ENCODE results near the gene NPTX1.

The NPTX1 gene

GRCh38 chr17:80474961-80475909 is 1.2 kb downstream of the NPTX1 start:
- no peak for FAIRE-seq
- no peak for DNase-seq (ENCODE audit: insufficient read length, low spot score)
- TF ChIP-seq POLR2AphosphoS5 (IDR thresholded peaks at IDR 0.05; ENCODE audit: low read depth, low read length) (no peak), POLR2A (IDR thresholded peaks at IDR 0.05; ENCODE audit: low read depth, low read length) (no peak), SPI1 (IDR thresholded peaks at IDR 0.05; ENCODE audit: low read depth, low read length) (no peak), TAF1 (IDR thresholded peaks at IDR 0.05; ENCODE audit: low read depth, low read length) (no peak), POU2F2 (IDR thresholded peaks at IDR 0.05; ENCODE audit: low read depth, low read length) (no peak), PAX5 (IDR thresholded peaks at IDR 0.05; ENCODE audit: insufficient read depth, low read length, severe bottlenecking) (no peak)

- TF ChIP-seq SPI1 (IDR thresholded peaks at IDR 0.05; ENCODE audit: low read depth, low read length), result no peak
- TF ChIP-seq TAF1 (IDR thresholded peaks at IDR 0.05; ENCODE audit: low read depth, low read length), result no peak
- no peak for DNase-seq (ENCODE audit: insufficient read length, low spot score)
- no peak for FAIRE-seq
These were observed 2.0 kb downstream of the NPTX1 start for GRCh38 chr17:80474231-80474960.

GRCh38 chr17:80473701-80474100 is 2.7 kb downstream of the NPTX1 start:
- FAIRE-seq, result no peak
- no peak for TF ChIP-seq SPI1 (IDR thresholded peaks at IDR 0.05; ENCODE audit: low read depth, low read length)
- TF ChIP-seq TAF1 (IDR thresholded peaks at IDR 0.05; ENCODE audit: low read depth, low read length), result no peak
- no peak for TF ChIP-seq POLR2A (IDR thresholded peaks at IDR 0.05; ENCODE audit: low read depth, low read length)
- TF ChIP-seq POLR2AphosphoS5 (IDR thresholded peaks at IDR 0.05; ENCODE audit: low read depth, low read length), result no peak
- no peak for TF ChIP-seq PAX5 (IDR thresholded peaks at IDR 0.05; ENCODE audit: insufficient read depth, low read length, severe bottlenecking)

GRCh38 chr17:80472996-80473395 is 3.4 kb downstream of the NPTX1 start:
- no peak for FAIRE-seq

More at GRCh38 chr17:80473701-80474100, 2.7 kb downstream of the NPTX1 start:
- DNase-seq (ENCODE audit: insufficient read length, low spot score), result no peak

GRCh38 chr17:80471922-80472321 is 4.5 kb downstream of the NPTX1 start:
- no peak for TF ChIP-seq POLR2A (IDR thresholded peaks at IDR 0.05; ENCODE audit: low read depth, low read length)
- no peak for TF ChIP-seq SPI1 (IDR thresholded peaks at IDR 0.05; ENCODE audit: low read depth, low read length)
- TF ChIP-seq POLR2AphosphoS5 (IDR thresholded peaks at IDR 0.05; ENCODE audit: low read depth, low read length), result no peak
- TF ChIP-seq TAF1 (IDR thresholded peaks at IDR 0.05; ENCODE audit: low read depth, low read length), result no peak
- no peak for TF ChIP-seq PAX5 (IDR thresholded peaks at IDR 0.05; ENCODE audit: insufficient read depth, low read length, severe bottlenecking)
- no peak for TF ChIP-seq POU2F2 (IDR thresholded peaks at IDR 0.05; ENCODE audit: low read depth, low read length)
- no peak for DNase-seq (ENCODE audit: insufficient read length, low spot score)
- no peak for FAIRE-seq

More at GRCh38 chr17:80472996-80473395, 3.4 kb downstream of the NPTX1 start:
- no peak for TF ChIP-seq POLR2A (IDR thresholded peaks at IDR 0.05; ENCODE audit: low read depth, low read length)
- no peak for TF ChIP-seq PAX5 (IDR thresholded peaks at IDR 0.05; ENCODE audit: insufficient read depth, low read length, severe bottlenecking)
- no peak for TF ChIP-seq POU2F2 (IDR thresholded peaks at IDR 0.05; ENCODE audit: low read depth, low read length)
- TF ChIP-seq SPI1 (IDR thresholded peaks at IDR 0.05; ENCODE audit: low read depth, low read length), result no peak
- no peak for TF ChIP-seq POLR2AphosphoS5 (IDR thresholded peaks at IDR 0.05; ENCODE audit: low read depth, low read length)
- TF ChIP-seq TAF1 (IDR thresholded peaks at IDR 0.05; ENCODE audit: low read depth, low read length), result no peak
- DNase-seq (ENCODE audit: insufficient read length, low spot score), result no peak

GRCh38 chr17:80470603-80471002 is 5.8 kb downstream of the NPTX1 start:
- TF ChIP-seq TAF1 (IDR thresholded peaks at IDR 0.05; ENCODE audit: low read depth, low read length), result no peak
- no peak for TF ChIP-seq POLR2AphosphoS5 (IDR thresholded peaks at IDR 0.05; ENCODE audit: low read depth, low read length)
- TF ChIP-seq POLR2A (IDR thresholded peaks at IDR 0.05; ENCODE audit: low read depth, low read length), result no peak
- no peak for TF ChIP-seq SPI1 (IDR thresholded peaks at IDR 0.05; ENCODE audit: low read depth, low read length)
- TF ChIP-seq PAX5 (IDR thresholded peaks at IDR 0.05; ENCODE audit: insufficient read depth, low read length, severe bottlenecking), result no peak
- TF ChIP-seq POU2F2 (IDR thresholded peaks at IDR 0.05; ENCODE audit: low read depth, low read length), result no peak
- DNase-seq (ENCODE audit: insufficient read length, low spot score) (no peak), FAIRE-seq (no peak)

- no peak for DNase-seq (ENCODE audit: insufficient read length, low spot score)
- TF ChIP-seq TAF1 (IDR thresholded peaks at IDR 0.05; ENCODE audit: low read depth, low read length) (no peak), PAX5 (IDR thresholded peaks at IDR 0.05; ENCODE audit: insufficient read depth, low read length, severe bottlenecking) (no peak), POU2F2 (IDR thresholded peaks at IDR 0.05; ENCODE audit: low read depth, low read length) (no peak), POLR2AphosphoS5 (IDR thresholded peaks at IDR 0.05; ENCODE audit: low read depth, low read length) (no peak), SPI1 (IDR thresholded peaks at IDR 0.05; ENCODE audit: low read depth, low read length) (no peak), POLR2A (IDR thresholded peaks at IDR 0.05; ENCODE audit: low read depth, low read length) (no peak)
- FAIRE-seq, result no peak
These were observed 6.7 kb downstream of the NPTX1 start for GRCh38 chr17:80469667-80470066.

GRCh38 chr17:80468781-80469493 is 7.5 kb downstream of the NPTX1 start:
- TF ChIP-seq TAF1 (IDR thresholded peaks at IDR 0.05; ENCODE audit: low read depth, low read length) (no peak), POU2F2 (IDR thresholded peaks at IDR 0.05; ENCODE audit: low read depth, low read length) (no peak), SPI1 (IDR thresholded peaks at IDR 0.05; ENCODE audit: low read depth, low read length) (no peak), POLR2A (IDR thresholded peaks at IDR 0.05; ENCODE audit: low read depth, low read length) (no peak), PAX5 (IDR thresholded peaks at IDR 0.05; ENCODE audit: insufficient read depth, low read length, severe bottlenecking) (no peak), POLR2AphosphoS5 (IDR thresholded peaks at IDR 0.05; ENCODE audit: low read depth, low read length) (no peak)
- no peak for FAIRE-seq
- DNase-seq (ENCODE audit: insufficient read length, low spot score), result no peak

- no peak for DNase-seq (ENCODE audit: insufficient read length, low spot score)
- no peak for TF ChIP-seq POU2F2 (IDR thresholded peaks at IDR 0.05; ENCODE audit: low read depth, low read length)
- TF ChIP-seq SPI1 (IDR thresholded peaks at IDR 0.05; ENCODE audit: low read depth, low read length), result no peak
- no peak for FAIRE-seq
These were observed 8.2 kb downstream of the NPTX1 start for GRCh38 chr17:80468242-80468641.

Data from GM12891 (cell line).